Tibial artery (tissue), 4 donors: ENCODE measurements around the gene FAM50B.

ENCODE experiments used
- DNase-seq, 2 donors: peaks; one replicate each; pipeline ENCODE4 v3.0.0-alpha.2; 2019
- H3K27ac ChIP-seq, 2 donors: fragments of 200-600 bp; sonication (generic) in 1 of 2; 1 replicate in 1 of 2; 2 replicates in 1 of 2; pipeline ENCODE4 v1.5.1; 2018 to 2019; ENCODE audit warnings: mild to moderate bottlenecking in 1 of 2
- H3K27me3 ChIP-seq, 2 donors: fragments of 200-600 bp; sonication (generic) in 1 of 2; one replicate each; pipeline versions ENCODE4 v1.5.1 to v1.6.0; 2016 to 2019
- H3K36me3 ChIP-seq, 3 donors: fragments of 200-600 bp; sonication (generic) in 2 of 3; one replicate each; pipeline ENCODE4 v1.5.1; 2016 to 2019; ENCODE audit warnings: mild to moderate bottlenecking in 2 of 3
- H3K4me1 ChIP-seq, 4 donors: fragments of 200-600 bp; sonication (generic) in 2 of 4; 1 replicate in 3 of 4; 2 replicates in 1 of 4; pipeline ENCODE4 v1.5.1; 2016 to 2019
- H3K4me3 ChIP-seq, 2 donors: fragments of 200-600 bp; sonication (generic) in 1 of 2; 1 replicate in 1 of 2; 2 replicates in 1 of 2; pipeline ENCODE4 v1.5.1; 2018 to 2019; ENCODE audit warnings: mild to moderate bottlenecking in 2 of 2
- H3K9me3 ChIP-seq, 3 donors: fragments of 200-600 bp; sonication (generic) in 1 of 3; one replicate each; pipeline ENCODE4 v1.5.1; 2016 to 2019
- CTCF ChIP-seq, 2 experiments: fragments of 200-600 bp in 1 of 2; fragments of 450-650 bp in 1 of 2; IDR thresholded peaks; one replicate each; pipeline ENCODE4 v1.5.1; 2017 to 2019; ENCODE audit warnings: antibody characterized with exemption in 2 of 2, mild to moderate bottlenecking in 1 of 2, moderate library complexity in 1 of 2
- intact Hi-C: fragments of 100-400 bp; cut with DNase I; formaldehyde crosslinking; loops from one replicate; pipeline ENCODE4 v1.15.0; 2023; ENCODE audit warnings: low total_unique reads

Gene FAM50B

DNA sequence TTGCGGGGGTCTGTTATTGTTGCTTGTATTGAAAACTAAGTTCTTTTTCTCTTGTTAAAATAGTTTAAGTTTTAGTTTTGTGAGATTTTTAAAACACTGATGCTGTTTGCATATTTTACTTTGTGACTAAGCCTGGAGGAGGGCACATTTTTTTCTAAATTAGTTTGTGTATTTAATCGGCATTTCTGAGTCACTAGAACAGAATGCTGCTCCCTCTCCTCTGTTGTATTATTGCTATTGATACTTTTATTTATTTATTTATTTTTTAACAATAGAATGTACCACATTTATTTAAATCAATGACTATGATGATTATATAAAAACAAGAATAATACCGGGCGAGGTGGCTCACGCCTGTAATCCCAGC is 5.1 kb upstream of the FAM50B start:
- intact Hi-C loops, result no loop called here
- no peaks in the 10 kb centered on the region for H3K36me3 ChIP-seq
- peak overlapping the region; percentile 77 for H3K27ac ChIP-seq
- H3K27me3 ChIP-seq, result no peaks in the 10 kb centered on the region
- no peaks in the 10 kb centered on the region for H3K9me3 ChIP-seq
- peaks cover 11 to 78% (median 34%) of the 10 kb centered on the region in 4 donors for H3K4me1 ChIP-seq
- TF ChIP-seq CTCF (IDR thresholded peaks at IDR 0.05), result no peak
- no peak for DNase-seq
- H3K4me3 ChIP-seq, result no peak overlapping the region

- H3K36me3 ChIP-seq, result no peaks in the 10 kb centered on the region
- H3K27ac ChIP-seq, result peak overlapping the region; percentile 75
- no peaks in the 10 kb centered on the region for H3K9me3 ChIP-seq
- H3K4me1 ChIP-seq, result peaks cover 0 to 61% (median 26%) of the 10 kb centered on the region in 4 donors
- no peak for TF ChIP-seq CTCF (IDR thresholded peaks at IDR 0.05)
- H3K4me3 ChIP-seq, result no peak overlapping the region
- intact Hi-C loops, result loop anchor here (5.0 kb wide), 1 partner anchor 100 kb away; no protein-coding TSS in a partner anchor
- no peak for DNase-seq
- H3K27me3 ChIP-seq, result no peaks in the 10 kb centered on the region
Observed at GRCh38 chr6:3847521-3847920, 1.7 kb upstream of the FAM50B start.

GRCh38 chr6:3848380-3848779 is 793 bp upstream of the FAM50B start:
- no peaks in the 10 kb centered on the region for H3K9me3 ChIP-seq
- peak overlapping the region; percentile 75 for H3K27ac ChIP-seq
- H3K27me3 ChIP-seq, result no peaks in the 10 kb centered on the region
- DNase-seq, result no peak
- H3K4me1 ChIP-seq, result peaks cover 0 to 53% (median 18%) of the 10 kb centered on the region in 4 donors
- no peak for TF ChIP-seq CTCF (IDR thresholded peaks at IDR 0.05)
- peak overlapping the region; percentile 53 to 55 for H3K4me3 ChIP-seq
- H3K36me3 ChIP-seq, result peaks cover 0 to 4% (median 0%) of the 10 kb centered on the region in 3 donors
- intact Hi-C loops, result loop anchor here (5.0 kb wide), 1 partner anchor 101 kb away; no protein-coding TSS in a partner anchor

DNA sequence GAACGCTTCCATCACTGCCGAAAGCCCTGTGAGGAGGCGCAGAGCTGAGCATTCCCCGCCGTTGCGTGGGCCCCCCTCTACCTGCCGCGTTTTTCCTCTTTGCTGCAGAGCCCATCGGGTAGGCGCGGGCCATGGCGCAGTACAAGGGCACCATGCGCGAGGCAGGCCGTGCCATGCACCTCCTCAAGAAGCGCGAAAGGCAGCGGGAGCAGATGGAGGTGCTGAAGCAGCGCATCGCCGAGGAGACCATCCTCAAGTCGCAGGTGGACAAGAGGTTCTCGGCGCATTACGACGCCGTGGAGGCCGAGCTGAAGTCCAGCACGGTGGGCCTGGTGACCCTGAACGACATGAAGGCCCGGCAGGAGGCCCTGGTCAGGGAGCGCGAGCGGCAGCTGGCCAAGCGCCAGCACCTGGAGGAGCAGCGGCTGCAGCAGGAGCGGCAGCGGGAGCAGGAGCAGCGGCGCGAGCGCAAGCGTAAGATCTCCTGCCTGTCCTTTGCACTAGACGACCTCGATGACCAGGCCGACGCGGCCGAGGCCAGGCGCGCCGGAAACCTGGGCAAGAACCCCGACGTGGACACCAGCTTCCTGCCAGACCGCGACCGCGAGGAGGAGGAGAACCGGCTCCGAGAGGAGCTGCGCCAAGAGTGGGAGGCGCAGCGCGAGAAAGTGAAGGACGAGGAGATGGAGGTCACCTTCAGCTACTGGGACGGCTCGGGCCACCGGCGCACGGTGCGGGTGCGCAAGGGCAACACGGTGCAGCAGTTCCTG is 693 bp downstream of the FAM50B start:
- no peaks in the 10 kb centered on the region for H3K9me3 ChIP-seq
- H3K4me3 ChIP-seq, result peak overlapping the region; percentile 53 to 55
- peaks cover 0 to 4% (median 0%) of the 10 kb centered on the region in 3 donors for H3K36me3 ChIP-seq
- no peak for DNase-seq
- intact Hi-C loops, result loop anchor here (5.0 to 10.0 kb wide), 2 partner anchors 103 to 145 kb away; no protein-coding TSS in a partner anchor
- peak overlapping the region; percentile 75 for H3K27ac ChIP-seq
- no peaks in the 10 kb centered on the region for H3K27me3 ChIP-seq
- peaks cover 0 to 38% (median 10%) of the 10 kb centered on the region in 4 donors for H3K4me1 ChIP-seq
- TF ChIP-seq CTCF (IDR thresholded peaks at IDR 0.05), result no peak

GRCh38 chr6:3850451-3851203 is 1.5 kb downstream of the FAM50B start:
- Histone ChIP-seq H3K4me1 (peaks cover 0 to 36% (median 10%) of the 10 kb centered on the region in 4 donors), H3K9me3 (no peaks in the 10 kb centered on the region), H3K27ac (peak overlapping the region in 1 of 2 donors; percentile 75), H3K27me3 (no peaks in the 10 kb centered on the region), H3K36me3 (peaks cover 0 to 4% (median 0%) of the 10 kb centered on the region in 3 donors), H3K4me3 (peak overlapping the region; percentile 53 to 55)
- no peak for DNase-seq
- intact Hi-C loops, result loop anchor here (10.0 kb wide), 1 partner anchor 144 kb away; no protein-coding TSS in a partner anchor
- TF ChIP-seq CTCF (IDR thresholded peaks at IDR 0.05), result no peak
